Globus pallidus (tissue), 1 donor: ENCODE measurements around the gene HOMEZ.
A peak's percentile ranks its signal among the peaks of the same experiment; 100 is the strongest.

Experiments used
- DNase-seq: peaks from one replicate; pipeline ENCODE4 v3.0.0-alpha.2; 2015; ENCODE audit warnings: low spot score

Gene HOMEZ

DNA sequence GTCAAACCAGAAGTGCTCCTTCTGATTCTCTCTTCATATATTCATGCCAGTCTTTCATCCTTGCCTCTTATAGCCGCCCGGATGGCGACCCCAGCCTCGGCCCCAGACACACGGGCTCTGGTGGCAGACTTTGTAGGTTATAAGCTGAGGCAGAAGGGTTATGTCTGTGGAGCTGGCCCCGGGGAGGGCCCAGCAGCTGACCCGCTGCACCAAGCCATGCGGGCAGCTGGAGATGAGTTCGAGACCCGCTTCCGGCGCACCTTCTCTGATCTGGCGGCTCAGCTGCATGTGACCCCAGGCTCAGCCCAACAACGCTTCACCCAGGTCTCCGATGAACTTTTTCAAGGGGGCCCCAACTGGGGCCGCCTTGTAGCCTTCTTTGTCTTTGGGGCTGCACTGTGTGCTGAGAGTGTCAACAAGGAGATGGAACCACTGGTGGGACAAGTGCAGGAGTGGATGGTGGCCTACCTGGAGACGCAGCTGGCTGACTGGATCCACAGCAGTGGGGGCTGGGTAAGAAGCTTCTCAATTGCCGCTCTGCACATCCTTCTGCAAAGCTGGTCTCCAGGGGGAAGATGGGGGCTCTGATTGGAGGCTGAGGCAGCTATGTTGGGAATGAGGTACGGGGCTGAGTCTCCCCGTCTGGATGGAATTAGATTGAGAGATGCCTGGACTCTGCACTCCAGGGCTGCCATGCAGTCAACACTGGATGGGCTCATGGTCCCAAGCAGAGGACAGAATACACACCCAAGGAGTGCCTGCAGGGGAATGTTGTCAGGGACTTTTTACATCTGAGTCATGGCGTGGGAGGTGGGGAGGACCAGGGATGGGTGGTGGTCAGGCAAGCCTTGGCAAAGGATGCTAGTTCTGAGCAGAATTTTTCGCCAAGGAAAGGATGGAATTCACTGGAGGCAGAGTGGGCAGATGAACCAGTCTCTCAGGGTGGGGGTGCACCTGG is 22.0 kb upstream of the HOMEZ start:
- no peak for DNase-seq

DNA sequence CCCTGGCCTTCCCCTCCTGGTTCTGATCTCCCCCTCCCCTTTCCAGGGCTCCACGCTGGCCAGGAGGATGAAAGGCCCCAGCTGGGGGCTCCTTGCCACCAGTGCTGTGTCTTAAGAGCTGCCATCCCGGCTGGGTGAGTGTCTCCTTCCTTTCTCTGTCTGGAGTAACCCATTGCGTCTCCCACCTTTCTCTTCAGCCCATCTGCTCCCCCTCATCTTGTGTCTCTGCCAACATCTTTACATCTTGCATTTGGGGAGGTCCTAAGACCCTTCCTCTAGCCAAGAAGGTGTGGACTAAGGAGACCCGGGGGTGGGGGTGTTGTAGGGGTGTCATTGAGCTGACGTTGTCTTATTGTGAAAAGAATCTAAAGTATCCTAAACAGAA is 21.2 kb upstream of the HOMEZ start:
- DNase-seq, result no peak

DNA sequence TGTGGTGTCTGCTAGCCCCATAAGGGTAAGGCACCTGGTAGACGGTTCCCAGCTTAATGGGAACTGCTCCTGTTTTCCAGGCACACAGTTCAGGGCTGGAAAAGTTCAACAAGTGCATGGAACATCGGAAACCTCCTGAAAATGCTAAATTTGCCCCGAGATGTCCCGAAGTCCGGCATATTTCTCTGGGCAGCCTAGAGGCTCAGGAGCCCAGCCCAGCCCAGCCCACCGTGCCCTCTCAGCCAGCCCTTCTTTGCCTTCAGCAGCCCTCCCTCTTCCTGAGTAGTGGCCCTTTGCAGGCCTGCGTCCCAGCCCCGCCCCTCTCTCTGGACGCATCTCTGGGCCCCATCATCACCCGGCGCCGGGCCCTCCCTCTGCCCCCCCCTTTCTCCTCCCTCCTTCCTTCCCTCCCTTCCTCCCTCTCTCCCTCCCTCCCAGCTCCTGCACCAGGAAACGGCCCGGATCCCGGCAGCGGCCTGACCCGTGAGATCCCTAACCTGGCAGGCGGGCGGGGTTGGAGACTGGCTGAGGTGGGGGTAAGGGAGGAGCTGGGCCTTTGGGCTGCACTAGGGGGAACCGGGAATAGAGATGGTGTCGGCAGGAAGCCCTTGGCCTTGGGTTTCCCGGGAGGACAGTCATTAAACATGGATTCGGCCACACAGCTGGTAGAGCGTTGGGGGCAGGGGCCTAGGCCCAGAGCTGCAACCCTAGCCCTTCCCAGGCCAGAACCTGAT is 20.6 kb upstream of the HOMEZ start, which contains the start of gene BCL2L2:
Gene BCL2L2, plus strand, starts transcription at position 422 of the 734 bp plus-strand sequence. CDS start 935 bp downstream, outside the sequence.
- peak; percentile 93 for DNase-seq

DNA sequence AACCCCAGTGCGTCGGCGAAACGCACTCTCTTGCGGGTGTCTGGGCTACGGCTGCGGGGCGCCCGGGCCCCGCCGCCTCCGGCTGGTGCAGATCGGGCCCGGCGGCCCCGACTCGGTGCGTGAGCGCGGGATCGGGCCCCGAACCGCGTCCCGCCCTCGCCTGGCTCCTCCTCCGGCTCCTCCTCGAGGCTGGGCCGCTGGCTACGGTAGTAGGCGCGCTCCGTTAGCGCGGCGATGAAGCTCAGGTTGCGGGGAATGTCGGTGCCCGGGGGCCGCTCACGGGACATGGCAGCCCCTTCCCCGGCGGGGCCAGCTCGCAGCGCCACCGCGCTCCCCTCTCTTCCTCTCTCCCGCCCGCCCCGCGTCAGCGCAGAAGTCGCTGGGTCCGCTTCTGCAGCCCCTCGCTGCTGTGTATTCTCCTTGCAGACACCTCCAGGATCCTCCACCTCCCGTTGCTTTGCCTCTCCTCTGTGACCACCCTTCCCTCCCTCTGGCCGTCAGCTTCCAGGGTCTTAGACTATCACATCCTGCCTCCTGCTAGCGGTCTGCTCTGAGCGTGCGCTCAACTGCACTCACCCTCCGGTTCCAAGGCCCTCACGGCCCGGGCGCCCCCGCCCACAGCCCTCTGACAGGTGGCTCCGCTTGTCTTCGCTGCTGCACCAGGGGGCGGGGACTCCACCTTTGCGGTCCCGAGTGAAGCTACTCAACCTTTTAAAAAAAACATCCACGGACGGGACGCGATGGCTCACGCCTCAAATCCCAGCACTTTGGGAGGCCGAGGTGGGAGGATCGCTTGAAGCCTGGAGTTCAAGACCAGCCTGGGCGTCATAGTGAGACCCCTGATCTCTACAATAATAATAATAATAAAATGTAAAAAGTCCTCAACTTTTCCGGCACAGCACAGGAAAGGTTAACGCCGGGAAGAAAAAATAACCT is 16.6 kb upstream of the HOMEZ start, which contains the start of gene PPP1R3E:
Gene PPP1R3E, minus strand, starts transcription at position 570 of the 936 bp plus-strand sequence. Its CDS starts 283 bp downstream, at position 287.
- DNase-seq, result peak; percentile 61

DNA sequence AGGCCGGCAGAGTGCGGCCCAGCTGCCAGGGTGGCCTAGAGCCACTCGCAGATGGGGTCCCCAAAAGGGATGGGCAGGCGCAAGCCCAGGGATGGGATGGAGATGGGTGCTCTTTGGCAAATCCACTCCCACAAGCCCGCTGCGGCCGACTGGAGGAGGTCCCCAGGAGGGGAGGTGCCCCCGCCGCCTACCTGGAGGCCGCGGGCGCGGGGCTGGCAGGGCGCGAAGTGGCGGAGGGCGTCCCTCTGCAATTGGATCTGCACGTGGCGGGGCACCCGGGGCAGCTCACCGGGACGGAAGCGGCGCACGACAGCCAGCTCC is 16.0 kb upstream of the HOMEZ start:
- no peak for DNase-seq

DNA sequence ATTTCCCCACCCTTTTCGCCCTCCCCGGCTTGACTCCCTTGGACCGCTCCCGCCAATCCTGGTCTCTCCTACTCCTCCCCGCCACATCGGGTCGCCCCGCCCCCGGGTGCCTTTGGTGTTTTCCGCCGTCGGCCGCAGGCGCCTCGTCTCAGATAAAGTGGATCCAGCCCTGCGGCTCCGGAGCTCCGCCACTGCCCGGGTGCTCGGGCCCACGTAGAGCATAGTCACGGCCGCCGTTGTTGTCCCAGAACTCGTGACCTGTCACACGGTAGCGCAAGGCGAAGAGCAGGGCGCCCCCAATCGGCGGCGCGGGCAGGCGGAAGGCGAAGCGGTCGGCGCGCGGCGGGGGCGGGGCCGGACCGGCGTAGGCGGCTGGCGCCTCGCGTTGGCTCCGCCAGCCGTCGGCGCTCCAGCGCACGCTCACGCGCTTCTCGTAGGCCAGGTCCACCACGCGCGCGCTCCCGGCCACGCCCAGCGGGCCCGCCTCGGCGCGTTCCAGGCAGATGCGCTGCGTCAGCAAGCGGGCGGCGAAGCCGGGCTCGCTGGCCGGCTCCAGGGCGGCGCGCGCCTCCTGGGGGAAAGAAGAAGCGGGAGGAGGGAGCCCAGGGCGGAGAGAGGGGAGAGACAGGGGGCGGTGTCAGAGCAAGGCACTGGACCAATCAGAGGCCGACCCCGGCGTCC is 15.5 kb upstream of the HOMEZ start:
- peak; percentile 99 for DNase-seq

DNA sequence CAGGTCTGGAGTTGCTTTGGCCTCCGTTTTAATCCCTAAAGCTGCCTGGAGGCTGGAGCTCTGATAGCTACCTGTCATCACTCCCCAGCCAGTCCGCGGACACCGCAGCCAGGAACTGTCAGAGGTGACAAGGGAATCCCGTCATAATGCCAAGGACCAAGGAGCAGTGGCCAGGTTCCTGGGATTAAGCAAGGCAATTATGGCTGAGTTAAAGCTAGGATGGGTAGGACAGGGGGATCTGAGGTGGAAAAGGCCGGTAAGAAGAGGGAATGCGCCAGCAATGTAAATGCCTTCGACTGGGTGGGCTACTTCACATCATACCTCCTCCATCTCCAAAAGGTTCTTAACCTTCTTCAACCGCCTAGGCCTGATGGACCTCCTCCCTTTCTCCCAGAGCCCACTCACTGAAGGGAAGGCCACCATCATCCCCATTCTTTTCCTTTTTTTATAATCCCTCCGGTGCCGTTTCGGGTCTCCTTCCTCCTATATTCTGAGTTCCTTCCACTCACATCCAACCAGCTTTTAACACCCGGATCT is 14.8 kb upstream of the HOMEZ start:
- DNase-seq, result no peak

DNA sequence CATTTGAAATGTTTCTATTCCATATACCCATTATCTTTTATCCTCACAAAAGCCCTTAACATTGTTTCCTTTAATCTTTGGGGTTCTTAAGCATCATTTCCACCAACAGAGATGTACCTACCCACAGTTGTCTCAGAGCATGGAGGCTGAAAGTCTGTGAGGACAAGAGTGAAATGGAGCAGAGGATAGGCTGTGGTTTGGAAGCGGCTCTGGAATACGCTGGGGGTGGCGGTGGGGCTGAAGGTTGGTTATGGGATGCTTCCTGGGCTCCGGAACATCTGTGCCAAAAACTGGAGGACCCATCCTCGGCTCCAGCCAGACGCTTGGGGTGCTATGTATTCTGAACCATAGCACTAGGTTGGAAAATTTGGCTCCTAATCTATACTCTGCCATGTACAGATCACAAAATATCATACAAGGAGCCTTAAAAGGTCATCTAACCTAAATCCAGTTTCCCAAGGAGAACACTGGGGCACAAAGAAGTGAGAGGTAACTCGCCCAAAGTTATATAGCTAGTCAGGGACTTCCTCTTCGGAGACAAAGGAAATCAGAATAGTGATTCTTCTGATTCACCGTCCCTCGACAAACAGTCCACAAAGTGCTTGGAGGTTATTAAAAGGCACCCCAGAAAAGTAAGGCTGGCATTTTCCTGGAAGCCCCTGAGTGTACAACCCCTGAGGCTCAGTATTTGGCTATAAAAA is 14.2 kb upstream of the HOMEZ start:
- DNase-seq, result no peak

DNA sequence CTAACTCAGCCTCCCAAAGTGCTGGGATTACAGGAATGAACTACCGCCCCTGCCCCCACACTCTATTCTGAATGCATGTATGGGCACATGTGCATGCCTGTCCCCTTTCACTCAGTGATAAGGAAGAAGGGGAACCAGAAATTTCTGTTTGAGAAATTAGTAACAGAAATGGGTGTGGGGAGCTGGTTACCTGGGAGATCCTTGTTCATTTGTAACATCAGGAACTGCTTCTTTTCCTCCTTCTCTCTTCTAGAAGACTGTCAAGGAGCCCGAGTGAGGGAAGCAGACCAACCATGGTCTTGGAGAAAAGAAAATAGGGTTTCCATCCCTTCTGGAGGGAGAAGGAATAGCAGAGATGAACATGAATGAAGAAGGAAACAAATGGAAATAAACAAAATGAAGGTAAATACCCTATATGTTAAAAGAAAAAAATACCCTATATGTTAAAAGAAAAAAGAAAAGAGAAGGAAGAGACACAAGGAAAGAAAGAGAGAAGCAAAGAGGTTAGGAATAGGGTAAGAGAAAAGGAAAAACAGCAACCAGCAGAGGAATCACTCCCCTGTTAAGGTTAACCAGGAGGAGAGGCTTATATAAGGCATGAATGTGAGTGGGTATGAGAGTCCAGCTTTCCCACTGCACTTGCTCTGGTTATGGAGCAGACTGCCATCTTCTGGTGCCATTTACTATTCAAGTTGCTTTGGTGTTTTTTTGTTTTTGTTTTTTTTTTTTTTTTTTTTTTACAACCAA is 13.5 kb upstream of the HOMEZ start:
- peak; percentile 76 for DNase-seq

DNA sequence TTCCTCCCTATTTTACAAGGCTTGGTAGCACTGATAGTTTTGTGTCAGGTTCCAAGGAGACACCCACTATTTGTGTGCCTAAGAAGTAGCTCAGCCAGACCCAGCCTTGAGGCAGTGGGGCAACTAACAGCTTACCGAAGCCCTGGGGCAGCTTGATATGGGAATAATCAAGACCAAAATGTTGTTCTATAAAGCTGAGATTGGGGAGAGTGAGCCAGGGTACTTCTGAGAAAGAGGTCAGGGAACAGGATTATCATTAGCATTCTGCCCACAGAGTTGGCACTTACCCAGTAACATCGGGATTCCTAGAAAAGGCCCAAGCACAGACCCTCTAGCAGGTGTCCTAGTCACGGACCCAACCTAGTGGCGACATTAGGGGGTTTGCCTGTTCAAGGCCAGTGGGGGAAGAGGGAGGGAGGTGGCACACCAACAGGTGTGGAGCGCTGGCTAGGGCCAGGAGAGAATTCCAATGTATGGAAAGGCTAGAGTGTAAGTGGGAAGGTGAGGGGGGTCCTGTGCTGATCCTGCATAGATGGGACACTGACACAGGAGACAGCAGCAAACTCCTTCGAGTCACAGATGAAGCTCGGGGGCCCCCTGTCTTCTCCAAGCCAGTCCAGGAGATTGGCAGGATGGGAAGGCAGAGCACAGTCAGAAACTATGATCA is 11.8 kb upstream of the HOMEZ start:
- DNase-seq, result no peak

DNA sequence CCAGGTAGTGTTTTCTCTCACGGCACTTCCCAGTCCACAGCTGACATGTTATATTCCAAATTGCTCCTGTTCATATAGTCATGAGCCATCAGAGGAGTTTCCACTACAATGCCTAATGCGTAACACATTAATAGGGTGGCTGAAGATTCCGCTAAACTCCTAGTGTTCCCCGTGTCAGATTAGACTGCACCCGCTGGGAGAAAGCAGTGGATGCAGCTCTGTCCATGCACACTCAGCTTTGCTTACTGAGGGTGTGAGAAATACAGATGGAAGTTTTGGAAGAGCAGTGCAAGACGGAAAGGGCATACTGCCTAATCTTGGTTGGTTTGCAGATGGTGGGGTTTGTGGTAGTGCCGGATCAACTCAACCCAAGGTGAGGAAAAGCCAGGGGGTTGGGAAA is 11.2 kb upstream of the HOMEZ start:
- DNase-seq, result no peak

DNA sequence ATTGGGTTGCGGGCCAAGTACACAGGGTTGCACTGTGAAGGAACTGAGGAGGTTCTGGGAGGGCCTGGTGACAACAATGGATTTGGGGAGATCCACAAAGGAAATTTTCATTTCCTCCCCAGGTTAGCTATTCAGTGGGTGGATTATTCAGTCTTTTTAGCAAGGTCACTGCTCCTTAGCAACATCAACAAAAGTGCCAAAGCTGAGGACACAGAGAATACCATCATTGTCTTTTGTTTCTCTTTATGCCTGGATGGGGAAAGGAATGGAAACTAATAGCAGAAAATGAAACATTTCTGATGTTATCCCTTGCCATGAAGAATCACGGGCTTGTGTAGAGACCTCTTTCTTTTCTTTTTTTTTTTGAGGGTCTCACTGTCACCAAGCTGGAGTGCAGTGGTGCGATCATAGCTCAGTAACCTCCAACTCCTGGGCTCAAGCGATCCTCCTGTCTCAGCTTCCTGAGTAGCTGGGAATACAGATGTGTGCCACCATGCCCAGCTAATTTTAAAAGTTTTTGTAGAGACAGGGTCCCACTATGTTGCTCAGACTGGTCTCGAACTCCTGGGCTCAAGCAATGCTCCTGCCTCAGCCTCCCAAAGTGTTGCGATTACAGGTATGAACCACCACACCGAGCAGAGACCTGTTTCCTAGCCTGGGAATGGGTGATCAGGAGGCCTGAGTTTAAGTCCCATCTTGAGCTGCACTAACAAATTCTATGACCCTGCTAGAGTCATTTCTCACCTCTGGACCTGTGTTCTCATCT is 10.3 kb upstream of the HOMEZ start:
- no peak for DNase-seq

DNA sequence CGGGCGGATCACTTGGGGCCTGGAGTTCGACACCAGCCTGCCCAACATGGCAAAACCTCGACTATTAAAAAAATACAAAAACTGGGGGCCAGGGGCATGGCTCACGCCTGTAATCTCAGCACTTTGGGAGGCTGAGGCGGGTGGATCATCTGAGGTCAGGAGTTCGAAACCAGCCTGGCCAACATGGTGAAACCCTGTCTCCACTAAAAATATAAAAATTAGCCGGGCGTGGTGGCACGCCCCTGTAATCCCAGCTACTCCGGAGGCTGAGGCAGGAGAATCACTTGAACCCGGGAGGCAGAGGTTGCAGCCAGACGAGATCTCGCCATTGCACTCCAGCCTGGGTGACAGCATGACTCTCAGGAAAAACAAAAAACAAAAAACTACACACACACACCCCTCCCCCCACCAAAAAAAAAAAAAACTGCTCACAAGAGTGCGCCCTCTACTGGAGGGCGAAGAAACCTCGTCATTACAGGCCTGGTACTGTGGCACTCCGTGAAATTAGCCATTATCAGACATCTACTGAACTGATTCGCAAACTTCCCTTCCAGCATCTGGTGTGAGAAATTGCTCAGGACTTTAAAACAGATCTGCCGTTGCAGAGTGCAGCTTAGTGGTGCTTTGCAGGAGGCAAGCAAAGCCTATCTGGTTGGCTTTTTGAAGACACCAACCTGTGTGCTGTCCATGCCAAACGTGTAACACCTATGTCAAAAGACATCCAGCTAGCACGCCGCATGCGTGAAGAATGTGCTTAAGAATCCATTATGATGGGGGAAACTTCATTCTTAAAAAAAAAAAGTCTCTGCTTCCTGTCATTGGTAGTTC is 9.0 kb upstream of the HOMEZ start:
- DNase-seq, result peak; percentile 72

DNA sequence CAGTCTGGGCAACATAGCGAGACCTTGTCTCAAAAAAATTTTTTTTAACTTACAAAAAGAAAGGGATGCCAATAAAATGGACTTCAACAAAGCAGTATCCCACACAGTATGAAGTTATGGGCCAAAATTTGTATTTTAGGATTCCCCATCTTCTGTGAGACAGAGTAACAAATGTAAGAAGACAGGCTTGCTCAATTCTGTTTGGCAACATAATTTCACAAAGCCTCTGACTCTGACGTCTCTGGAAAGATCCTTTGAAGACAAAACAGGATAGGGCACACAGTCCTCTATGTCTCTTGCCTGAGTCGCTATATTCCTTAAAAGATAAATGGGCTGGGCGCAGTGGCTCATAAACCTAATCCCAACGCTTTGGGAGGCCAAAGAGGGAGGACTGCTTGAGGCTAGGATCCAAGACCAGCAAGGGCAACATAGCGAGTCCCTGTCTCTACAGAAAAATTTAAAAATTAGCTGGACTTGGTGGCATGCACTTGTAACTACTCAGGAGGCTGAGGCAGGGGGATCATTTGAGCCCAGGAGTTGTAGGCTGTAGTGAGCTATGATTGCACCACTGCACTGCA is 1.1 kb upstream of the HOMEZ start:
- DNase-seq, result no peak

DNA sequence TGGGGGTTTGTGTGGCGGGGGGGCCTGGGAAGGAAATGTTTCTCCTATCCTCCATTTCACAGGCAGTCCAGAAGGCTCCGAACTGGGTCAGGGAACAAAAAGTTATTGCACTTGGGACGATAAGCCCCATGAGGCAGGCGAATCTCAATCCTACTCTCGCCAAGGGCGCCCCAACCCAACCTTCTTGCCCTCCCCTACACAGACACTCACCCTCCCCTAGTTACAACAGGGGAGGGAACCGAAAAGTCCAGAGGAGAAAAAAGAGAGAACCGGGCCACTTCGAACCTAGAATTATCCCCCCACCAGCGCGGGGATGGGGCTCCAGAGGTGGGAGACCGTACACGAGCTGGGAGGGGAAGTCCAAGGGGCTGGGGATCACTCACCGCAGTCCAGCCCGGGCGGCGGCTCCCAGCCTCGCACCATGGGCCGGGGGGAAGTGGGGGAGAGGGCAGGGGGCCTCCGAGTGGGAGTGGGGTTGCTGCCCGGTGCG is 357 bp downstream of the HOMEZ start:
- DNase-seq, result peak; percentile 49

DNA sequence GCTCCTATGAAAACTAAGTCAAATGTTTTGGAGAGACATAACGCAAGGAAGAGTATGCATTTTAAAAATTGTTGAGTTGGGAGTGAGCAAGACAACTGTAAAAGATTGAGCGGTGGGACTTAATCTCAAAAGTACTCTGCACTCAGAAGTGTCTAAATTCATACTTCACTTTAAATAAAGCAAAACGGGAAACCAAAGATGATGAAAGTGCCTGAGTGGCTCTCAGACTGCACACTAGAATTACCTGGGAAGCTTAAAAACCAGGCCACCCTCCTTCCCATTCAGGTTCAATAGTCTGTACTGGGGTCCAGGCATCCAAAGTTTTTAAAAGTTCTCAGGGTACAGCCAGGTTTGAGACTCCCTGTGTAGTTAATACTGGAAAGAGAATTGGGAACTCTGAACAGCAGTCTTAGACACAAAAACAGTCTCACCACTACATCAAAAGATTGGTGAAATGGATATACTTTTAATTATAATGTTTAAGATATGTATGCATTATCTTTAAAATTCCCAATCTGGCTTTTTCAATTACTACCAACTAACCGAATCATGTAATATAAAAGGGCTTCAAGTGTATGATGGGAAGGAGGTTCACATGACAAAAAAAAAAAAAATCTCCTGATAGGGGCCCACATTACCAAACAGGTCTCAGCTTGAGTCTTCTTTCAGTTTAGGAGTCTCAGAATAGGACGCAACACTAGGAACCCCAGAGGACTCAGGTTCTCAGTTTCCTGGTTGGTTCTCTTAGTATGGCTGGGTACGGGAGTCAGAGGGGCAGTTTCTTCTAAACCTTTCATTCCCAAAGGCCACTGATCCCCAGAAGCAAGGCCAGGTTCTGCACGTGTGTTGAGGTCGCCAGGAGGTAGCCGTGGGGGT is 1.0 kb downstream of the HOMEZ start:
- DNase-seq, result no peak
